Stomach (tissue), 9 donors: ENCODE results near the gene GRIK1. TPM values are rescaled to one million over a fixed set of nuclear protein-coding genes. Genes with fewer than 3 reads are reported as not detected.
A peak's percentile ranks its signal among the peaks of the same experiment; 100 is the strongest.

Experiments used
- DNase-seq, 2 donors: peaks; one replicate each; pipeline versions ENCODE4 v3.0.0 to v3.0.0-alpha.2; 2013 to 2019
- H3K27ac ChIP-seq, 5 donors: fragments of 200-600 bp in 4 of 5; sonication (generic) in 4 of 5; one replicate each; pipeline ENCODE4 v1.5.1; 2013 to 2019; ENCODE audit warnings: mild to moderate bottlenecking in 1 of 5, moderate library complexity in 1 of 5
- H3K27me3 ChIP-seq, 3 donors: fragments of 200-600 bp; sonication (generic); one replicate each; pipeline ENCODE4 v1.5.1; 2017 to 2019; ENCODE audit warnings: mixed run types in 1 of 3
- H3K36me3 ChIP-seq, 4 donors: fragments of 200-600 bp; sonication (generic); 1 replicate in 3 of 4; 2 replicates in 1 of 4; pipeline ENCODE4 v1.5.1; 2016 to 2019
- H3K4me1 ChIP-seq, 4 donors: fragments of 200-600 bp; sonication (generic); one replicate each; pipeline ENCODE4 v1.5.1; 2016 to 2019
- H3K4me3 ChIP-seq, 4 donors: fragments of 200-600 bp; sonication (generic) in 3 of 4; one replicate each; pipeline ENCODE4 v1.5.1; 2016 to 2019; ENCODE audit warnings: mild to moderate bottlenecking in 1 of 4
- H3K9me3 ChIP-seq, 4 donors: fragments of 200-600 bp; sonication (generic); one replicate each; pipeline ENCODE4 v1.5.1; 2016 to 2019
- CTCF ChIP-seq, 7 experiments: fragments of 450-650 bp in 4 of 7; fragments of 200-600 bp in 3 of 7; sonication (generic) in 3 of 7; IDR thresholded peaks; one replicate each; pipeline ENCODE4 v1.5.1; 2016 to 2019; ENCODE audit warnings: antibody characterized with exemption in 7 of 7, control low read depth in 2 of 7, mild to moderate bottlenecking in 1 of 7
- EP300 ChIP-seq: sonication (generic); formaldehyde crosslinking; IDR thresholded peaks from one replicate; pipeline ENCODE4 v1.6.1; 2017; ENCODE audit warnings: antibody characterized with exemption
- POLR2A ChIP-seq, 4 donors: fragments of 450-650 bp; IDR thresholded peaks; one replicate each; pipeline ENCODE4 v1.6.1; 2016; ENCODE audit warnings: antibody characterized with exemption in 4 of 4, control low read depth in 2 of 4, mild to moderate bottlenecking in 1 of 4, moderate library complexity in 1 of 4
- POLR2AphosphoS5 ChIP-seq, 3 donors: sonication (generic); formaldehyde crosslinking; IDR thresholded peaks; one replicate each; pipeline ENCODE4 v1.6.1; 2016; ENCODE audit warnings: antibody characterized with exemption in 3 of 3
- WGBS, 5 donors: extraction: QIAGEN DNeasy Blood & Tissue Kit in 3 of 5; methylation state at CpG; one replicate each; pipeline versions ENCODE4 v1.1.5 to v1.1.7; 2013 to 2018; 5-methylcytosine and 5-hydroxymethylcytosine counted together
- intact Hi-C: fragments of 100-400 bp; cut with DNase I; formaldehyde crosslinking; loops from one replicate; pipeline ENCODE4 v1.15.1; 2023; ENCODE audit warnings: low total_unique reads
- polyA plus RNA-seq, 3 donors: library from polyadenylated mRNA; stranded (reverse); fragments of 200-250 nt; gene quantifications; one replicate each; pipeline ENCODE4 v1.2.3, GENCODE V29; 2013
- total RNA-seq, 5 donors: library from RNA; depleted of rRNA; stranded (reverse); fragments of >200 nt; gene quantifications; one replicate each; pipeline versions ENCODE4 v1.1.0 to v1.2.3, GENCODE V29; 2014 to 2016
- donor health status: healthy with polysubstance abuse.
- donor health status: Bipolar disorder and iron deficiency.
- donor health status: healthy.

GRIK1 gene
- total and polyA plus RNA-seq, 8 donors = 0.06 to 1.5 (median 0.66) TPM; not detected in 4

GRCh38 chr21:29501451-29501850 lies 438.3 kb downstream of the GRIK1 start:
- Histone ChIP-seq H3K4me3 (no peak overlapping the region), H3K27ac (no peak overlapping the region), H3K4me1 (no peaks in the 10 kb centered on the region), H3K27me3 (no peaks in the 10 kb centered on the region), H3K36me3 (peaks cover 0 to 4% (median 0%) of the 10 kb centered on the region in 4 donors), H3K9me3 (peaks cover 0 to 11% (median 4%) of the 10 kb centered on the region in 4 donors)
- DNase-seq = no peak
- 79 to 96% (median 91%) methylated on average over 1 of the region's 1 CpG for WGBS, 5 donors
- intact Hi-C loops = no loop called here
- TF ChIP-seq POLR2AphosphoS5 (IDR thresholded peaks at IDR 0.05) = no peak
- no peak for TF ChIP-seq EP300
- no peak for TF ChIP-seq POLR2A (IDR thresholded peaks at IDR 0.05)
- no peak for TF ChIP-seq CTCF (IDR thresholded peaks at IDR 0.05)

- no peaks in the 10 kb centered on the region for H3K27me3 ChIP-seq
- H3K4me1 ChIP-seq = no peaks in the 10 kb centered on the region
- H3K27ac ChIP-seq = no peak overlapping the region
- no peak for TF ChIP-seq POLR2A (IDR thresholded peaks at IDR 0.05)
- peak in 1 of 7 experiments; percentile 12 for TF ChIP-seq CTCF (IDR thresholded peaks at IDR 0.05)
- 81 to 89% (median 88%) methylated on average over 10 of the region's 10 CpGs for WGBS, 5 donors
- H3K4me3 ChIP-seq = no peak overlapping the region
- intact Hi-C loops = no loop called here
- DNase-seq = no peak
- H3K9me3 ChIP-seq = peaks cover 0 to 11% (median 4%) of the 10 kb centered on the region in 4 donors
- H3K36me3 ChIP-seq = peaks cover 0 to 4% (median 0%) of the 10 kb centered on the region in 4 donors
Observed at GRCh38 chr21:29499734-29500343, 440.0 kb downstream of the GRIK1 start.

GRCh38 chr21:29499229-29499628 lies 440.6 kb downstream of the GRIK1 start:
- Histone ChIP-seq H3K36me3 (peaks cover 0 to 4% (median 0%) of the 10 kb centered on the region in 4 donors), H3K4me1 (no peaks in the 10 kb centered on the region), H3K4me3 (no peak overlapping the region), H3K27ac (no peak overlapping the region), H3K9me3 (peaks cover 0 to 11% (median 4%) of the 10 kb centered on the region in 4 donors), H3K27me3 (no peaks in the 10 kb centered on the region)
- TF ChIP-seq EP300 = no peak
- TF ChIP-seq POLR2AphosphoS5 (IDR thresholded peaks at IDR 0.05) = no peak
- TF ChIP-seq CTCF (IDR thresholded peaks at IDR 0.05) = no peak
- TF ChIP-seq POLR2A (IDR thresholded peaks at IDR 0.05) = no peak
- 91 to 99% (median 94%) methylated on average over 4 of the region's 4 CpGs for WGBS, 5 donors
- intact Hi-C loops = no loop called here
- DNase-seq = no peak

- Histone ChIP-seq H3K4me3 (no peak overlapping the region), H3K9me3 (peaks cover 0 to 11% (median 4%) of the 10 kb centered on the region in 4 donors), H3K27ac (no peak overlapping the region), H3K27me3 (no peaks in the 10 kb centered on the region), H3K36me3 (peaks cover 0 to 4% (median 0%) of the 10 kb centered on the region in 4 donors), H3K4me1 (no peaks in the 10 kb centered on the region)
- WGBS, 5 donors = 40 to 63% (median 47%) methylated on average over 1 of the region's 1 CpG
- intact Hi-C loops = no loop called here
- no peak for DNase-seq
- TF ChIP-seq POLR2A (IDR thresholded peaks at IDR 0.05) (no peak), CTCF (IDR thresholded peaks at IDR 0.05) (no peak), POLR2AphosphoS5 (IDR thresholded peaks at IDR 0.05) (no peak), EP300 (no peak)
Observed at GRCh38 chr21:29496337-29496736, 443.5 kb downstream of the GRIK1 start.
